CD4-positive, alpha-beta T cell treated with Interferon gamma for 1 hour (primary cell): ENCODE data around the gene WDR48.

Source experiments
- DNase-seq: peaks from one replicate; pipeline ENCODE4 v3.0.0-alpha.2; 2020

Gene WDR48

GRCh38 chr3:39065197-39065596 is 13.4 kb downstream of the WDR48 start:
- peak; percentile 25 for DNase-seq

DNA sequence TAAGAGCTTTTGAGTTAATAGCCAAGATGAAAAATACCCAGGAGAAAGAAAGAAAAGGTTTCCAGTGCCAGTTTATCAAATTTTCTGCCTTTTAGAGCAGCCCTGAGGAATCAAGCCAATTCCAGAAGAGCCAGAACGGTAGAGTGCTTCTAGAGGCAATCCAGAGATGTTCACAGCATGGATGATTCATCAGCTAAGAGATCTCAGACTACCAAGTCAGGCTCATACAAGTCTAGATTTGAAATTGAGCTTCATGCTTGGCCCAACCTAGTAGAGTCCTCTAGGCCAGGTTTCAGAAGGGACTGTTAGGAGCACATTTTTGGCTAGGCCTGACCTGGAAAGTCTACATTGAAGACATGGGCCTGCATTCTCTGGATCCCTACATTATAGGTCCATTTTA is 15.5 kb downstream of the WDR48 start:
- DNase-seq: no peak

- DNase-seq: no peak
Observed at GRCh38 chr3:39068556-39068955, 16.7 kb downstream of the WDR48 start.

DNA sequence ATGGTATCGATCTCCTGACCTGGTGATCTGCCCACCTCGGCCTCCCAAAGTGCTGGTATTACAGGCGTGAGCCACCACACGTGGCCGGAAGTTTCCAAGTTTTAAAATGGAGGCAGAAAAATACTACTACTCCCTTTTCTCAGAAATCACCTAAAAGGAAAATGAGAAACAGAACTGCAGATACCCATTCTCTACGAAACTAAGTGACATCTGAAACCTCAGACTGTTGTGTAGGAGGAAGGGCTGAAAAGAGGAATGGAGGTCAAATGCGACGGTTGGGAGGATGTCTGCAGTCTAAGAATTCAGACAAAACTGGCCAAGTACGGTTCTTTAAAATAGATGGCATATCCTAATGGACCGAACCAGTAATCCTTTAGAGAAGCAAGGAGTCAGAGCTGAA is 24.1 kb downstream of the WDR48 start:
- DNase-seq: no peak

DNA sequence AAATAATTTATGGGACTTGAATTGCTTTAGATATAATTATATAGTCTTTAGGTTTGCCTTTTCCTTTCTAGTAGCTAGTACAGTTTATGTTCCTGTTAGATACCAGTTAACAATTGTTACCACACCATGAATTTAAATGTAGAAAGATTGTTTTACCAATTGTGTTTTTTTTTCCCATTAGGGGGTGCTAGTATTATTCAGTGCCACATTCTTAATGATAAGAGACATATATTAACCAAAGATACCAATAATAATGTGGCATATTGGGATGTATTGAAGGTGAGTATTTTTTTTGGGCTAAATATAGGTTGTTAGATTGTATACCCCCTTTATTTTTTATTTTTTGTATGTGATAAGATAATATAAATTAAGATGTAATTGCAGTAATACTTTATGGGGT is 27.7 kb downstream of the WDR48 start:
- no peak for DNase-seq

GRCh38 chr3:39080026-39080425 is 28.2 kb downstream of the WDR48 start:
- no peak for DNase-seq

DNA sequence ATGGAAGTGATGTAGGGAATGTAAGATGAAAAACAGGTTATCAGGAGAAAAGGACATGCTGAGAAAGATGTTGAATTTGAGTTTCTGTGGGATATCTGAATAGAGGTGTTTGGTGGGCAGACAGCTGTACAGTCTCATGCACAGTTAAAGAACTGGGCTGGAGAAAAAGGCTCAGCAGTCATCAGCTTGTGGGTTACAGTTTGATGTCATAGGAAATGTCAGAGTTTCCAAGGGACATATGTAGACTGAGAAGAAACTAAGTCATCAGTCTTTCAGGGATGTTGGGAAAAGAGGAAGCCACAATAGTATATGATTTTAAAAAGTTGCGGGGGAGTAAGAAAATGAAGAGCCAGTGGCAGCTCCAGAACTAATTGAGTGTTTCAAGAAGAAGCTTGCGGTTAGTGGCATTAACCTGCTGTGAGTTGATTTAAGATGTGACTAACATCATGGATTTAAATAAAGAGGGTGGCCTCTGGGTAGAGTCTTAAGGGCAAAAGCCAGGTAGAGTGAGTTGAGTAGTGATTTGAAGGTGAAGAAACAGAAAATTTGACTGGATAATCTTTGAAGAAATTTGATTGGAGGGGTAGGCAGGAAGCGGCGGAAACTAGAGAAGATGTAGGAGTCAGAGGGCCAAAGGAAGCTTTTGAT is 31.0 kb downstream of the WDR48 start:
- no peak for DNase-seq

GRCh38 chr3:39086144-39086543 is 34.3 kb downstream of the WDR48 start:
- no peak for DNase-seq

GRCh38 chr3:39088456-39088855 is 36.6 kb downstream of the WDR48 start:
- no peak for DNase-seq

- DNase-seq: no peak
Observed at GRCh38 chr3:39088889-39089288, 37.1 kb downstream of the WDR48 start.

DNA sequence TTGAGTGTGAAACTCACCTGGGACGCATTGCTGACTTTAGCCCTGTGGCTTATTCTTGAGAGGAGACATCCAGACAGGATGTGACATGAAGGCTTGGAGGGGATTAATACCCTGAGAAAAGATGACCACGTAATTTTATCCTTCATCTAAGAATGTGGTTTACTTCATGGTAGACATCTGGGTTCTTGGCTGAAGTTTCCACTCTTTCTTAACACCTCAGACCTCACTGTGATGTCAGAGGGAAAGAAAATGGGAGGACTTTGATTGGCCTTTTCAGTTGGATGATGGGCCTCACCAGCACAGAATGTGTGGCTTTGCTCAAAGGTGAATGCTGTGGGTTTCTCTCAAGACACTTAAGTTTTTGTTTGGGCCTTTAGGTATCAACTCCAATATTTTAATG is 39.1 kb downstream of the WDR48 start:
- DNase-seq: no peak

- no peak for DNase-seq
Observed at GRCh38 chr3:39094851-39095677, 43.2 kb downstream of the WDR48 start.

- DNase-seq: no peak
Observed at GRCh38 chr3:39095778-39096177, 44.0 kb downstream of the WDR48 start.

GRCh38 chr3:39096775-39097174 is 45.0 kb downstream of the WDR48 start:
- DNase-seq: no peak

- DNase-seq: no peak
Observed at GRCh38 chr3:39097716-39098472, 46.1 kb downstream of the WDR48 start.

DNA sequence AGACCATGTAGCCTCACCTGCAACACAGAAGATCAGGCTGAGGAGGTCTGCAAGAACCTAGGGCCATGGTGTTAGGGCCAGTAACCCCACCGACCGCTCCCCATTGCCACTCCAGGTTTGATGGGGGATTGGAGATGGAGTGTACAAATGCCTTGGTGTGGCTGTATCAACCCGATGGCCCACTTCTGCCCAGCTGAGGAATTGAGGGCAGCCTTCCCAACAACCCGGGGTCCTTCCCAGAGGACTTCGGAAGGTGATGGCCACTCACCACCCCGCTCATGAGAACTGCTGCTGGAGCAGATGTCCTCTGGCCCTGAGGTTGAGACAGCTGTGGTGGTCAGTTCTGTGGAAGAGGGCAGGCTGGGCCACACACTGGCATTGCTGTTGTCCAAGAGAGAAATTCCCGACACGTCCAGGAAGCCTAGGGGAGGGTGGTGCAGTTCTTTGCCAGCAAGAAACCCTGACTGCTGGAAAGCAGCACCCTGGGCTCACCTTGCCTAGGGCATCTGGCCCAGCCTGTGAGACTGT is 46.7 kb downstream of the WDR48 start:
- no peak for DNase-seq

DNA sequence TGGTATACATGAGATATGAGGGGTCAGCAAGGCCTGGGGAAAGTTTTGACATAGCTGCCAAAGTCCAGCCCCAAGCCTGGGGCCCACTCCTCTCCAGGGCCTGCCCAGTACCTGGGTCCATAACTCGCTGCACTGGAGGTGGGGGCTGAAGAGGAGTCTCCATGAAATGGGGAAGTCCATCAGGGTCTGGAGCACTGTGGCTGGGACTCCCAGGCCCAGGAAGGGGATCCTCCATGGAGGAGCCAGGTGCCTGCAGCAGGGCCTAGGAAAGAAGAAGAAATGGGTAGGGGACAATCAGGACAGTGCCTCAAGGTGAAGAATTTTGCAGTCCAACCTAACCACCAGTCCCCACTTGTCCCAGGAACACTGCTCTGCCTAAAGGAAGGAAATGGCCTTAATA is 47.4 kb downstream of the WDR48 start:
- DNase-seq: no peak

- DNase-seq: no peak
Observed at GRCh38 chr3:39099738-39100499, 48.1 kb downstream of the WDR48 start.

DNA sequence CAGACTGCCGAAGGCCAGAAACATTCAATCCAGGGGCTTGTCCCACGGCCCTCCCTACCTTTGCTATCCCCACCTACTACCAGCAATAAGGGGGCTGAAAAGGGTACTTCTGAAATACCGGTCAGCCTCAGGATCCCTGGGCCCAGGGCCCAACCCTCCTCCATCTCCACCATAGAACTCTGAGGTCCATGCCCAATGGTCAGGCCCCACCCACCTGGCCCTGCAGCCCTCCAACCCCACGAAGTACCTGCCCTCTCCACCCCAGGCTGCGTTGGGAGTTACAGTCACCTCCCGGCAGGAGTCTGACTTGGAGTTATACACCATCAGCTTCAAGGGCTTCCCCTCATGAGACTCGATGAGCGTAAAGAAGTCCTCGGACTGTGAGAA is 48.7 kb downstream of the WDR48 start:
- DNase-seq: no peak

- DNase-seq: peak; percentile 42
Observed at GRCh38 chr3:39101022-39101689, 49.3 kb downstream of the WDR48 start.

GRCh38 chr3:39102504-39103323 is 50.9 kb downstream of the WDR48 start:
- no peak for DNase-seq
